NCI-H1417 treated with DMSO at 0.1 percent for 48 hours (cell line): ENCODE measurements around the gene NCAPG.

Source experiments
- DNase-seq: peaks from one replicate; lab custom pipeline; 2025; lab: John Stamatoyannopoulos, UW

The NCAPG gene, protein sequence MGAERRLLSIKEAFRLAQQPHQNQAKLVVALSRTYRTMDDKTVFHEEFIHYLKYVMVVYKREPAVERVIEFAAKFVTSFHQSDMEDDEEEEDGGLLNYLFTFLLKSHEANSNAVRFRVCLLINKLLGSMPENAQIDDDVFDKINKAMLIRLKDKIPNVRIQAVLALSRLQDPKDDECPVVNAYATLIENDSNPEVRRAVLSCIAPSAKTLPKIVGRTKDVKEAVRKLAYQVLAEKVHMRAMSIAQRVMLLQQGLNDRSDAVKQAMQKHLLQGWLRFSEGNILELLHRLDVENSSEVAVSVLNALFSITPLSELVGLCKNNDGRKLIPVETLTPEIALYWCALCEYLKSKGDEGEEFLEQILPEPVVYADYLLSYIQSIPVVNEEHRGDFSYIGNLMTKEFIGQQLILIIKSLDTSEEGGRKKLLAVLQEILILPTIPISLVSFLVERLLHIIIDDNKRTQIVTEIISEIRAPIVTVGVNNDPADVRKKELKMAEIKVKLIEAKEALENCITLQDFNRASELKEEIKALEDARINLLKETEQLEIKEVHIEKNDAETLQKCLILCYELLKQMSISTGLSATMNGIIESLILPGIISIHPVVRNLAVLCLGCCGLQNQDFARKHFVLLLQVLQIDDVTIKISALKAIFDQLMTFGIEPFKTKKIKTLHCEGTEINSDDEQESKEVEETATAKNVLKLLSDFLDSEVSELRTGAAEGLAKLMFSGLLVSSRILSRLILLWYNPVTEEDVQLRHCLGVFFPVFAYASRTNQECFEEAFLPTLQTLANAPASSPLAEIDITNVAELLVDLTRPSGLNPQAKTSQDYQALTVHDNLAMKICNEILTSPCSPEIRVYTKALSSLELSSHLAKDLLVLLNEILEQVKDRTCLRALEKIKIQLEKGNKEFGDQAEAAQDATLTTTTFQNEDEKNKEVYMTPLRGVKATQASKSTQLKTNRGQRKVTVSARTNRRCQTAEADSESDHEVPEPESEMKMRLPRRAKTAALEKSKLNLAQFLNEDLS

DNA sequence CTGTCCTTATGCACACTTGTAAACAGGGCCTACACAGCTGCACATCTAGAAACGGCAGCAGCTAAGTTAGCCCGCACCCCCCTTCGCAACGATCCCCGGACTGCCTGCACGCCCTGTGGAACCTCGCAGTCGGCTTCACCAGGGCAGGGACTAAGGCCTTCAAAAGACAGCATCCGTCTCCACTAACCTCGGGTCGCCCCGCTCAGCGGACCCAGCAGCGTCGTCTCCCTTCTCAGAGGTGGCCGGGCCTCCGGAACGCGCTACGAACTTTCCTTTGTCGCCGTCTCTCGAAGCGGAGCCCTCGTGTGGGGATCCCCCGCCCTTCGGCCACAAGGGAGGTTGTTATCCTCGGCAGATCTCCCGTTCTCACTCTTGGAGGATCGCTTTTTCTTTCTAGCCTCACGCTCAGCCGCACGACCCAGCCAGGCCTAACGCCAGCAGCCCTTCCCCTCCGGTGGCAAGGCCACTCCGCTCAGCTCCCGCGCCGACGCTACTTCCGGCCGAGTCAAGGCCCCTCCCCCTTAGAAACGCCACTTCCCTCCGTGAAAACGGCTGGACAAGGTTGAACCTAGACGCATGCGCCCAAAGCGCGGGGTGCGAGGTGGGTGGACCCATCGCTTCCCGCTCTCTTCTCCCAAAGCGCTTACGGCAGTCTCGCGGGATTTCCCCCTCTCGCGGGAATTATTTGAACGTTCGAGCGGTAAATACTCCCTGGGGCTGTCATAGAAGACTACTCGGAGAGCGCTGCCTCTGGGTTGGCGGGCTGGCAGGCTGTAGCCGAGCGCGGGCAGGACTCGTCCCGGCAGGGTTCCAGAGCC is at the start of gene NCAPG, which contains the start of gene DCAF16:
TSS of gene NCAPG (plus strand) at position 720 of the 818 bp plus-strand sequence. CDS start 99 bp downstream, outside the sequence.
TSS of gene DCAF16 (minus strand) at position 498 of the 818 bp plus-strand sequence. CDS start 6,616 bp downstream, outside the sequence.
- peak; percentile 97 for DNase-seq

GRCh38 chr4:17761062-17761461 is 49.7 kb upstream of the NCAPG start:
- DNase-seq, result no peak

DNA sequence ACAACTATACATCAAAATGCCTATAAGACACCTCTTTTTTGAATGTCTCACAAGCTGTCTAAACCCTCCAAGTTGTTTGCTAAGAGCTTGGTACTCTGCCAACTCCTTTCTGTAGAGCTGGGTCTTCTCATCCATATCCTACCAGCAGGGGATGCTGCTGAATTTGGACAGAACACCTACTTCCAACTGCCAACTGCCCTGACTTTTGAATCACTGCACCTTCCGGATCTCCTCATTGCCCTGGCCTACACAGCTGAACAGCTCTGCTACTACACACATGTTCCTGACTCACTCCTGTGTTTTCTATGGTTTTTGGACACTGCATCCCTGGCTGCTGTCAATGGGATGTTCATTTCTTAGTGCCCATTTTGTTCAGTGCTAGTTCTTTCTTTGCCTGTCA is 48.1 kb upstream of the NCAPG start:
- no peak for DNase-seq

DNA sequence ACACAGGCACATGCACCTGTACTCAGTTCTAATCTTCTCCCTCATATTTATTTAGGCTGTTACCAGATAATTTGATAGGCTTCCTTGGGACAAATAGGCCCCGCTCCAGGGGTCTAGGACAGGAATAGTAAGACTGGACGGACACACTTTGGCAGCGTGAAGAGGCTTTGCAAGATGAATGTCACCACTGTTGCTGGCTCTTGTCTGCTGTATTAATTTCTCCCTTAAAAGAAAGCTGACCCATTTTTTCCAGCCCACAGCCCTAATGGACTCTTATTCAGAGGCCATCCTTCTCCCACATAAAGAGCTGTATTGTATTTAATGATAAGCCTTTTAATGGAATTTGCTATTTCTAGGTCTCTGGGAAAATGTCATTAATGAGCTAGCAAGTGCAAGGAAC is 47.4 kb upstream of the NCAPG start:
- no peak for DNase-seq

DNA sequence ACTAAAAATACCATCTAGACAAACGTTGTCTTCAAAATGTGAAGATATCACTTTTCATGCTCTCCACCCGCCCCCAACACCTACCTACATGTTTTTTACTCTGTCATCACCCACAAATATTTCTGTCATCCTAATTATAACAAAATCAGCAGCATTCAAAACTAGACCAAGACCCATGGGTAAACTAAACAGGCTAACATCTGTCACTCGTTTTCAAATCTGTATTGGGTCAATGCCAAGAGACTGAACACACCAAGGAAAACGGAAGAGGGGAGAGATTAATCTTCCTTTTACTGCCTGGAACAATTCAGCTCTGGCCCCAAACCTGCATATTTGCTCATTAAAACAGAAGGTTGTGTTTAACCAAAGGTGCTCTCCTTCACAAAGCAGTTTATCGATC is 46.8 kb upstream of the NCAPG start:
- DNase-seq, result no peak

GRCh38 chr4:17765514-17766286 is 45.1 kb upstream of the NCAPG start:
- no peak for DNase-seq

GRCh38 chr4:17766826-17767458 is 43.8 kb upstream of the NCAPG start:
- no peak for DNase-seq

DNA sequence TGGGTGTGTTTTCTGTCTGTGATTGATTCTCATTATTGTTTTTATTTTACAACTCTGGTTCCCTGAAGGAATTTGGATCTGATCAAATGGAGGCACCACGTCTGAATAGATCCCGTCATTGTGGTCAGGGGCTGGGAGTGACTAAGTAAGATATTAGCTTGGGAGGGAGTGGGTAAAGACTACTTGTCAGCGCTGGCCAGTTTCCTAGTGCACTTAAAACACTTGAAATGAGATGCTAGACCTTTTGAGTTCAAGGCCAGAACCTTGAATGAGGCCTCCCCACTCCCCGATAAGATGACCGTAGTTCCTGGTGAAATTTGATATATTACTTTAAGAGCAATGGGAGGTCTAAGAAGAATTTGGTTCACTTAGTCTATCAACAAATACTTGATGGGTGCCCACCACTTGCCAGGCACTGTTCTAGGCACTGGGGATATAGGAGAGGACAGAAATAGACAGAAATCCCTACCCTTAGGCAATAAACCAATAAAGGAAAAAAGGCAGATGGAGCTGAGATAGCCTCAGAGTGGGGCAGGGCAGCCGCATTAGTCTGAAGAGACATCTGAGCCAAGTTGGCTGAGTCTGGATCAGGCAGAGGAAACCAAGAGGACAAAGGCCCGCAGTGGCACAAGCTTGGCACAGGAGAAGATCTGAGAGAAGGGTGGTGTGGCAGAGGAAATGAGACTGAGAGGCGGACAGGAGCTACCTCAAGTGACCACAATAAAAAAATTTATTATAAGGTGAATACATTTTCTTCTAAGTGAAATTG is 41.2 kb upstream of the NCAPG start:
- DNase-seq, result no peak

- DNase-seq, result no peak
These were observed 39.9 kb upstream of the NCAPG start for GRCh38 chr4:17770845-17771244.

- no peak for DNase-seq
These were observed 39.4 kb upstream of the NCAPG start for GRCh38 chr4:17771284-17771908.

DNA sequence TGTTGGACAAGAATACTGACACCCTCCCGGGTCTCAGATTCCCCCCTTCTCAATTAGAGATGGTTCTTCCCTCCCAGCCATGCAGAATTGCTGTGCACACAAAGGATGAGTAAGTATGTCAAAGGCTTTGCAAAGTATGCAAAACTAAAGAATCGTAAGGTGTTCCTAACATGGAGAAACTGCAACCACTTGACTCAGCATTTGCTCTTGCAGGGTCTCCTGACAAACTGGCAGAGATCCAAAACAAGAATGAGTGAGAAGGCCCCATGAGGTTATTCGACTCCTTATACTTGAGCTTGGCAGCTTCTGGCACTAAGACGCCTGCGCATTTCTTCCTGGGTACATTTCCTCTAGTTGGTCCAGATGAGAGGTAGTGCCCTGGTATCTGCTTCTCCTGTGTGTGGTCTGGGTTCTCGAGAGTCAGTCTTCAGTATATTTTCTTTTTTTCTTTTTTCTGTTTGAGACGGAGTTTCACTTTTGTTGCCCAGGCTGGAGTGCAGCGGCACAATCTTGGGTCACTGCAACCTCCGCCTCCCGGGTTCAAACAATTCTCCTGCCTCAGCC is 37.6 kb upstream of the NCAPG start:
- no peak for DNase-seq

GRCh38 chr4:17778431-17778830 is 32.3 kb upstream of the NCAPG start:
- no peak for DNase-seq

DNA sequence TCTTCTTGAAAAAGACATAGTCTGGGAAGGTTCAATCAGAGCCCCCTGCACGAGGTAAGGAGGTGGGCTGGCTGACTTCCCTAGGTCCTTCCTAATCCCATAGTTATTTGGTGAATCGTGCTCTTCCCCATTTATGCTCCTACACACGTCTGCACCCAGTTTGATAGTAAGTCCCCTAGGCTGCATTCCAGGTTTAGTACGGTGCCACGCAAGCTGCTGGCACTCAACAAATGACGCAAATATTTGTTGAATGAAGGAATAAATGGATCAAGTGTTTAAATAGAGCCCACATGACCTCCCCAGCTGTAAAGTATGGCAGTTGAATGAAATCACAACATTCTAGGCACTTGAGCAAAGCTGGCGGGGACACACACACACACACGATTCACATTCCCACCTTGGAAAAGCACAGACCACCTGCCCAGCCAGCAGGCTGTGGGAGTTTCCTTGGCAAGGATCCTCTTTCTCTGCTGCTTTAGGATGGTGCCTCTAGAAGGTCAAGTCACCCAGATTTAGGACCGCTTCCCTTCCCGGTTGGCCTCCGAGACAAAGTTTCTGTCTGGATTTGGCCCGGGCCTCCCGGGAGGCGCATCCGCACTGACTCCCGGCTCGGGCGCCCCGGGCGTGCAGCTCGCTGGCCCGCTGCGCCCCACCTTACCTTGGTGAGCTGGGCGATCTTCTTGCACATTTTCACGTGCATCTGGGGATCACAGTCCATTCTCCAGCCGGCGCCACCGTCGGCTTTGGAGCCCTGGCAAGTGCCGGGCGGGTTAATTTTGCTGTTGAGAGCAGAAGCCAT is 30.1 kb upstream of the NCAPG start:
- no peak for DNase-seq

- no peak for DNase-seq
These were observed 29.2 kb upstream of the NCAPG start, which contains the start of gene FAM184B for GRCh38 chr4:17781300-17782287. FAM184B (minus strand) TSS chr4:17781621; CDS start chr4:17781299, 322 bp downstream.

DNA sequence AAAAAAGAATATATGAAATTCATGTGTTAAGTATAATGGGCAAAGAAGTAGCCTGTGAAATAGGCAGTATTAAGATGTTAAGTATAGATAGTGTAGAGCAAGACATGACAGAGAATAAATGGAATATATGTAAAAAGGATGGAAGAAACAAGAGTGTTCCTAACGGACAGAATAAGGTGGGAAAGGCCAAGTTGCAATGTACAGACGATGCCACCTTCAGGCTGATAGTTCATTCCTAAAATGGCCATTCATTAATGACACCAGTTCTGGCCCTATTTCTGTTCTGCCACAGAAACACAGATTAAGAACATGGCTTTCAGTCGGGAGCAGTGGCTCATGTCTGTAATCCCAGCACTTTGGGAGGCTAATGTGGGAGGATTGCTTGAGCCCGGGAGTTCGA is 24.9 kb upstream of the NCAPG start:
- no peak for DNase-seq

DNA sequence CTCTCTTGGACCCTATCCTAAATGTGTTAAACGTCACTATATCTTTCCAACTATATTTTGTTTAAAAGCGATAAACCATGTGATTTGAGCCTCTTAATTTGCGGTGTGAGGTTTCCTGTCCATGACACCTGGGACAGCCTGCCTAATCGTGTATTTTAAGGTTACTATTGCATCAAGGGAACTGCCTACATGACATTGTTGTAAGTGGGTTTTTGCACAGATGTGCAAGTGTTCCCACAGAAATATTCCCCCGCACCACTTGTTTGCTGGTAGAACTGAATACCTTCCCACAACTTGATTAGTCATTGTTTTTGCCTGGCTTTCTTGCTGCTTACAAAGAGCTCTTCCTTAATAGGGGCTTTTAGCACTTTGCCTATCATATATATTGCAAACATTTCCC is 24.2 kb upstream of the NCAPG start:
- no peak for DNase-seq

DNA sequence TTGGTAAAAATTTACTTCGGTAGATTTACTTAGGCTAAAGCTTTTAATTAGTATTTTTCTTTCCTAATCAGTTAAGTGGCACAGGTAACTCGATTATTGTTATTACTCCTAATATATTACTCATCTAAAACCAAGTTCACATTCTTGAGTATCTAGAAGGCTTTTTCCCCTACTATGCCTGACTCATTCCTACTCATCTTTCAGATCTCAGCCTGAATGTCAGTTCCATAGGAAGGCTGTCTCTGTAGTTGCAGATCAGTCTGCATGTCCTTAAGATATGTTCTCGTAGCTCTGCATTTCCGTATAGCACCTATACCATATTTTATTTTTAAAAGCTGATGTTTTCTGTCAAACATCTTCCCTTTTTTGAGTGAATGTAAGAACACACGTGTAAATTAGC is 23.5 kb upstream of the NCAPG start:
- DNase-seq, result no peak
